ENCODE results near the gene PTER.

The PTER gene

GRCh38 chr10:16510843-16511242, 74.0 kb downstream of the PTER start:
- no peaks in the 10 kb centered on the region for H3K79me1 ChIP-seq (ENCODE audit: low read depth, low read length)
- peaks cover 0 to 5% (median 0%) of the 10 kb centered on the region in 3 experiments for H3K27me3 ChIP-seq (ENCODE audit: control insufficient read depth in 3 of 3, insufficient read depth in 3 of 3, low read depth in 1 of 3, low read length in 3 of 3)
- H3K4ac ChIP-seq (ENCODE audit: low read length), result no peak overlapping the region
- H3K36me3 ChIP-seq (replicated peaks in 1 of 2; ENCODE audit: control insufficient read depth in 2 of 2, insufficient read depth in 2 of 2, low read length in 2 of 2), result no peaks in the 10 kb centered on the region
- H2BK120ac ChIP-seq (ENCODE audit: low read depth, low read length), result no peak overlapping the region
- peaks cover 0 to 2% of the 10 kb centered on the region in 2 donors for H3K4me1 ChIP-seq (ENCODE audit: control insufficient read depth in 2 of 2, insufficient read depth in 1 of 2, low read depth in 1 of 2, low read length in 2 of 2)
- DNase-seq (ENCODE audit: low spot score), result no peak
- H3K27ac ChIP-seq (replicated peaks; ENCODE audit: low read length), result no peak overlapping the region
- H3K23ac ChIP-seq (ENCODE audit: low read depth, low read length, poor library complexity), result no peak overlapping the region
- no peak overlapping the region for H3K4me2 ChIP-seq (ENCODE audit: insufficient read depth, low read length, poor library complexity, severe bottlenecking)
- H2AFZ ChIP-seq (ENCODE audit: low read length), result no peak overlapping the region
- H3K18ac ChIP-seq (ENCODE audit: low read length), result no peak overlapping the region
- no peak overlapping the region for H2AK5ac ChIP-seq (ENCODE audit: low read depth, low read length)
- no peak overlapping the region for H2BK15ac ChIP-seq (ENCODE audit: low read length)
- H2BK12ac ChIP-seq (ENCODE audit: low read length), result no peak overlapping the region
- no peak overlapping the region for H3K4me3 ChIP-seq (ENCODE audit: low read length in 2 of 2)
- no peak overlapping the region for H2BK5ac ChIP-seq (ENCODE audit: low read length)
- H3K14ac ChIP-seq (ENCODE audit: low read length), result no peak overlapping the region
- no CpG with 5 or more reads among the region's 9 CpGs for WGBS, 2 donors (ENCODE audit: extremely low coverage in 2 of 2, insufficient read length in 2 of 2, insufficient replicate concordance in 1 of 2)
- no peak overlapping the region for H4K8ac ChIP-seq (ENCODE audit: low read depth, low read length)
- H3K9me3 ChIP-seq (replicated peaks in 1 of 2; ENCODE audit: control insufficient read depth in 2 of 2, insufficient read depth in 1 of 2, low read depth in 1 of 2, low read length in 2 of 2), result no peaks in the 10 kb centered on the region
- no peak overlapping the region for H3K9ac ChIP-seq (ENCODE audit: low read depth, low read length, poor library complexity)
- H4K91ac ChIP-seq (ENCODE audit: low read depth, low read length, poor library complexity), result no peak overlapping the region

GRCh38 chr10:16518822-16519221, 82.0 kb downstream of the PTER start:
- Histone ChIP-seq H3K36me3 (replicated peaks in 1 of 2; ENCODE audit: control insufficient read depth in 2 of 2, insufficient read depth in 2 of 2, low read length in 2 of 2) (no peaks in the 10 kb centered on the region), H2AFZ (ENCODE audit: low read length) (no peak overlapping the region), H3K4me2 (ENCODE audit: insufficient read depth, low read length, poor library complexity, severe bottlenecking) (no peak overlapping the region), H3K27ac (replicated peaks; ENCODE audit: low read length) (no peak overlapping the region), H3K14ac (ENCODE audit: low read length) (no peak overlapping the region), H3K18ac (ENCODE audit: low read length) (no peak overlapping the region), H3K9ac (ENCODE audit: low read depth, low read length, poor library complexity) (no peak overlapping the region), H3K27me3 (ENCODE audit: control insufficient read depth in 3 of 3, insufficient read depth in 3 of 3, low read depth in 1 of 3, low read length in 3 of 3) (peaks cover 14 to 77% (median 37%) of the 10 kb centered on the region in 3 experiments), H2BK15ac (ENCODE audit: low read length) (no peak overlapping the region), H3K79me1 (ENCODE audit: low read depth, low read length) (no peaks in the 10 kb centered on the region), H2BK5ac (ENCODE audit: low read length) (no peak overlapping the region), H2AK5ac (ENCODE audit: low read depth, low read length) (no peak overlapping the region), H3K4me3 (ENCODE audit: low read length in 2 of 2) (no peak overlapping the region), H2BK12ac (ENCODE audit: low read length) (no peak overlapping the region), H3K4me1 (ENCODE audit: control insufficient read depth in 2 of 2, insufficient read depth in 1 of 2, low read depth in 1 of 2, low read length in 2 of 2) (peaks cover 0 to 13% of the 10 kb centered on the region in 2 donors), H3K23ac (ENCODE audit: low read depth, low read length, poor library complexity) (no peak overlapping the region), H3K4ac (ENCODE audit: low read length) (no peak overlapping the region), H3K9me3 (replicated peaks in 1 of 2; ENCODE audit: control insufficient read depth in 2 of 2, insufficient read depth in 1 of 2, low read depth in 1 of 2, low read length in 2 of 2) (no peaks in the 10 kb centered on the region), H4K91ac (ENCODE audit: low read depth, low read length, poor library complexity) (no peak overlapping the region), H2BK120ac (ENCODE audit: low read depth, low read length) (no peak overlapping the region), H4K8ac (ENCODE audit: low read depth, low read length) (no peak overlapping the region)
- no CpG with 5 or more reads among the region's 4 CpGs for WGBS, 2 donors (ENCODE audit: extremely low coverage in 2 of 2, insufficient read length in 2 of 2, insufficient replicate concordance in 1 of 2)
- no peak for DNase-seq (ENCODE audit: low spot score)

- Histone ChIP-seq H3K27me3 (ENCODE audit: control insufficient read depth in 3 of 3, insufficient read depth in 3 of 3, low read depth in 1 of 3, low read length in 3 of 3) (peaks cover 14 to 83% (median 37%) of the 10 kb centered on the region in 3 experiments), H3K4me1 (ENCODE audit: control insufficient read depth in 2 of 2, insufficient read depth in 1 of 2, low read depth in 1 of 2, low read length in 2 of 2) (peaks cover 0 to 13% of the 10 kb centered on the region in 2 donors), H2BK12ac (ENCODE audit: low read length) (no peak overlapping the region), H2AK5ac (ENCODE audit: low read depth, low read length) (no peak overlapping the region), H3K9me3 (replicated peaks in 1 of 2; ENCODE audit: control insufficient read depth in 2 of 2, insufficient read depth in 1 of 2, low read depth in 1 of 2, low read length in 2 of 2) (no peaks in the 10 kb centered on the region), H3K79me1 (ENCODE audit: low read depth, low read length) (no peaks in the 10 kb centered on the region), H2BK5ac (ENCODE audit: low read length) (no peak overlapping the region), H2AFZ (ENCODE audit: low read length) (no peak overlapping the region), H3K4me2 (ENCODE audit: insufficient read depth, low read length, poor library complexity, severe bottlenecking) (peak overlapping the region; percentile 86), H3K18ac (ENCODE audit: low read length) (peak overlapping the region; percentile 42), H3K27ac (replicated peaks; ENCODE audit: low read length) (no peak overlapping the region), H2BK15ac (ENCODE audit: low read length) (no peak overlapping the region), H2BK120ac (ENCODE audit: low read depth, low read length) (no peak overlapping the region), H3K36me3 (replicated peaks in 1 of 2; ENCODE audit: control insufficient read depth in 2 of 2, insufficient read depth in 2 of 2, low read length in 2 of 2) (no peaks in the 10 kb centered on the region), H4K8ac (ENCODE audit: low read depth, low read length) (no peak overlapping the region), H3K23ac (ENCODE audit: low read depth, low read length, poor library complexity) (no peak overlapping the region), H3K4ac (ENCODE audit: low read length) (no peak overlapping the region), H3K4me3 (ENCODE audit: low read length in 2 of 2) (peak overlapping the region in 1 of 2 donors; percentile 73), H3K14ac (ENCODE audit: low read length) (no peak overlapping the region), H4K91ac (ENCODE audit: low read depth, low read length, poor library complexity) (no peak overlapping the region), H3K9ac (ENCODE audit: low read depth, low read length, poor library complexity) (no peak overlapping the region)
- WGBS, 2 donors (ENCODE audit: extremely low coverage in 2 of 2, insufficient read length in 2 of 2, insufficient replicate concordance in 1 of 2), result no CpG with 5 or more reads among the region's 31 CpGs
- no peak for DNase-seq (ENCODE audit: low spot score)
These were observed 82.6 kb downstream of the PTER start for GRCh38 chr10:16519250-16519907.

- H3K18ac ChIP-seq (ENCODE audit: low read length), result peak overlapping the region; percentile 70
- DNase-seq (ENCODE audit: low spot score), result no peak
These were observed 83.4 kb downstream of the PTER start for GRCh38 chr10:16519908-16520861.

More at GRCh38 chr10:16519908-16520861, 83.4 kb downstream of the PTER start:
- peaks cover 0 to 13% of the 10 kb centered on the region in 2 donors for H3K4me1 ChIP-seq (ENCODE audit: control insufficient read depth in 2 of 2, insufficient read depth in 1 of 2, low read depth in 1 of 2, low read length in 2 of 2)
- H3K4me2 ChIP-seq (ENCODE audit: insufficient read depth, low read length, poor library complexity, severe bottlenecking), result peak overlapping the region; percentile 86
- no peak overlapping the region for H2BK5ac ChIP-seq (ENCODE audit: low read length)
- no peak overlapping the region for H3K4ac ChIP-seq (ENCODE audit: low read length)
- H2BK120ac ChIP-seq (ENCODE audit: low read depth, low read length), result no peak overlapping the region
- H3K27me3 ChIP-seq (ENCODE audit: control insufficient read depth in 3 of 3, insufficient read depth in 3 of 3, low read depth in 1 of 3, low read length in 3 of 3), result peaks cover 14 to 86% (median 37%) of the 10 kb centered on the region in 3 experiments
- H4K8ac ChIP-seq (ENCODE audit: low read depth, low read length), result no peak overlapping the region
- no peak overlapping the region for H4K91ac ChIP-seq (ENCODE audit: low read depth, low read length, poor library complexity)
- no peak overlapping the region for H3K27ac ChIP-seq (replicated peaks; ENCODE audit: low read length)
- no peak overlapping the region for H2AK5ac ChIP-seq (ENCODE audit: low read depth, low read length)
- H2AFZ ChIP-seq (ENCODE audit: low read length), result peak overlapping the region; percentile 88
- no peak overlapping the region for H2BK12ac ChIP-seq (ENCODE audit: low read length)
- no CpG with 5 or more reads among the region's 104 CpGs for WGBS, 2 donors (ENCODE audit: extremely low coverage in 2 of 2, insufficient read length in 2 of 2, insufficient replicate concordance in 1 of 2)
- H3K36me3 ChIP-seq (replicated peaks in 1 of 2; ENCODE audit: control insufficient read depth in 2 of 2, insufficient read depth in 2 of 2, low read length in 2 of 2), result no peaks in the 10 kb centered on the region
- no peak overlapping the region for H3K14ac ChIP-seq (ENCODE audit: low read length)
- no peak overlapping the region for H3K9ac ChIP-seq (ENCODE audit: low read depth, low read length, poor library complexity)
- peak overlapping the region; percentile 6 for H3K23ac ChIP-seq (ENCODE audit: low read depth, low read length, poor library complexity)
- peak overlapping the region in 1 of 2 donors; percentile 76 for H3K4me3 ChIP-seq (ENCODE audit: low read length in 2 of 2)
- H2BK15ac ChIP-seq (ENCODE audit: low read length), result no peak overlapping the region
- no peaks in the 10 kb centered on the region for H3K9me3 ChIP-seq (replicated peaks in 1 of 2; ENCODE audit: control insufficient read depth in 2 of 2, insufficient read depth in 1 of 2, low read depth in 1 of 2, low read length in 2 of 2)
- H3K79me1 ChIP-seq (ENCODE audit: low read depth, low read length), result no peaks in the 10 kb centered on the region
